GM21717 (cell line): Measurements from ENCODE around the gene MOBP.
"Not testable (repeated sequence)": the region's sequence is repeated elsewhere in the genome, so short reads cannot be mapped to it uniquely, and the experiment has no call there.

Source experiments
- ATAC-seq: cut with Tn5 transposase; IDR thresholded peaks from one replicate; pipeline ENCODE4 v1.9.1; 2021; ENCODE audit warnings: mild to moderate bottlenecking, moderate library complexity; ENCODE audit not compliant: unreplicated experiment

Gene MOBP, protein sequence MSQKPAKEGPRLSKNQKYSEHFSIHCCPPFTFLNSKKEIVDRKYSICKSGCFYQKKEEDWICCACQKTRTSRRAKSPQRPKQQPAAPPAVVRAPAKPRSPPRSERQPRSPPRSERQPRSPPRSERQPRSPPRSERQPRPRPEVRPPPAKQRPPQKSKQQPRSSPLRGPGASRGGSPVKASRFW

DNA sequence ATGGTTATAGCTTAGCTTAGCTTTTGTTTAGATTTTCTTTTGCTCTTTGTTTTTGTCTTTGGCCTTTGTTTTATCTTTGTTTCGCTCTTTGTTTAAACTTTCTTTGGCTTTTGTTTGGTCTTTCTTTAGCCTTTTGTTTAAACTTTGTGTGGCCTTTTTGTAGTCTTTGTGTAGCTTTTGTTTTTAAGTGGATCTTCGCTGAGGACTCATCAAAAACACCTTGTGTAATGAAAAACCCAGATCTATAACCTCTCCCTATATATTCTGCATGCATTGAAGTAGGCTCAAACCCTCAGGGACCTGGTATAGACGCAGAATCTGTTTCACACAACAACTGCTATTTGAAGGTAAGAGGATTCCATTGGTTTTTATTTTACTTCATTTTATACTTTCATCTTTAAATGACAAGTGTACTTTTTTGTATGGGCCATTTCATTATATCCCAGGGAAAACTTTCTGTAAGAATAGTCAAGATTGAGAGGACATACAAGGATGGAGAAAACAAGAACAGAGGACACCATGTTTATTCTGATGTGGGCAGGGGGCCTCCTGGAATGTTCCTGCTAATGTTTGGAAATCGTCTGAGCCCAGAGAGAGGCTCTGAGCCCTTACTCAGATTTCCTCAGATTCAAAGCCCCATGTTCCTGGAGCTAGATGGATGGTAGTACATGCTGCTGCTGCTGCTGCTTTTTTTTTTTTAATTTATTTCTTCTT is at the start of gene MOBP:
Gene MOBP (plus strand): TSS at position 287 of the 714 bp plus-strand sequence. CDS start 34,390 bp downstream, outside the sequence.
- ATAC-seq = no peak

DNA sequence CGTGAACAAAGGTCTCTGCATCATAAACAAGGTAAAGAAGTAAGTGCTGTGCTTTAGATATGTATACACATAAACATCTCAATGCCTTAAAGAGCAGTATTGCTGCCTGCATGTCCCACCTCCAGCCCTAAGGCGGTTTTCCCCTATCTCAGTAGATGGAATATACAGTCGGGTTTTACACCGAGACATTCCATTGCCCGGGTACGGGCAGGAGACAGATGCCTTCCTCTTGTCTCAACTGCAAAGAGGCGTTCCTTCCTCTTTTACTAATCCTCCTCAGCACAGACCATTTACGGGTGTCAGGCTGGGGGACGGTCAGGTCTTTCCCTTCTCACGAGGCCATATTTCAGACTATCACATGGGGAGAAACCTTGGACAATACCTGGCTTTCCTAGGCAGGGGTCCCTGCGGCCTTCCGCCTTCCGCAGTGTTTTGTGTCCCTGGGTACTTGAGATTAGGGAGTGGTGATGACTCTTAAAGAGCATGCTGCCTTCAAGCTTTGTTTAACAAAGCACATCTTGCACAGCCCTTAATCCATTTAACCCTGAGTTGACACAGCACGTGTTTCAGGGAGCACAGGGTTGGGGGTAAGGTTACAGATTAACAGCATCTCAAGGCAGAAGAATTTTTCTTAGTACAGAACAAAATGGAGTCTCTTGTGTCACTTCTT is 48.8 kb upstream of the MOBP start:
- ATAC-seq = not testable (repeated sequence)

DNA sequence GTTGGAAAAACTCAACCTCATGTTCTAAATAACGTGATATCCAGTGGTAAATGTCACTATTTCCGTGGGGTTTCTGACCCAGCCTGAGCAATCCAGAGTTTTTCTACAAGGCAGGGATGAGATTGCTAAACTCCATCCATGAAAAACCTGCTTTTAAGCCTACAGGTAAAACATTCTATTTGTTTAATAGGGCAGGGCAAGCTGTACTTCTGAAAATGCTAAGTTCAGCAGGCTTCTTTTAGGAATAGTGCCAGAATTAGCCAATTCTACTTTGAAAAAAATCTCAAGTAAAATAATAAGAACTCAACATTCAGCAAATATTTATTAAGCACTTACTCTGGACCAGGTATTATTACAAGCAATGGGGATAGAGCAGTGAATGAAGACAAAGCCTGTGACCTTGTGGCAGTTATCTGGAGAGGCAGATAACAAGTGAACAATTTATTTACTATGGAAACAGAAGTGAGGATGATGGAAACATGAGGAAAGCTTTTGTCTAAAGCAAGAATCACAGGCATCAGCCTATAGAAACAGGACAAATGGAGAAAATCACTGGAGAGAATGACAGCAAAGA is 47.7 kb upstream of the MOBP start:
- no peak for ATAC-seq

DNA sequence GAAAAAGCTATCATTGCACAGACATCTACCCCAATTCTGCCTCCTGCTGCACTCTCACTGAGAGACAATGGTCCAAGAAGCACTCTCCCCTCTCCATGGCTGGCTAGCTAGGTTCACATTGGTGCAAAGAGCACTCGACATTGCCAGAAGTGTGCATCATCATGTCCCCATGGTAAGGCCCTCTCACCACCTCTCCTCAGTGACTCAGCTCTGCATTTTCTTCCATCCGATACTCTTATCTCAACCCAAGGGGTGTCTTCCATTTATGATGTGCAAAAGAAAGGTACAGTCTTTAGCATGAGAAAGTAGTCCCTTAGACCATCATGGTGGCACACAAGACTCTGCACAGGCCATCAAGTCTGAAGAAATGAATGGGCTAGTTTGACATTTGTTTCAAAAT is 46.9 kb upstream of the MOBP start:
- no peak for ATAC-seq

DNA sequence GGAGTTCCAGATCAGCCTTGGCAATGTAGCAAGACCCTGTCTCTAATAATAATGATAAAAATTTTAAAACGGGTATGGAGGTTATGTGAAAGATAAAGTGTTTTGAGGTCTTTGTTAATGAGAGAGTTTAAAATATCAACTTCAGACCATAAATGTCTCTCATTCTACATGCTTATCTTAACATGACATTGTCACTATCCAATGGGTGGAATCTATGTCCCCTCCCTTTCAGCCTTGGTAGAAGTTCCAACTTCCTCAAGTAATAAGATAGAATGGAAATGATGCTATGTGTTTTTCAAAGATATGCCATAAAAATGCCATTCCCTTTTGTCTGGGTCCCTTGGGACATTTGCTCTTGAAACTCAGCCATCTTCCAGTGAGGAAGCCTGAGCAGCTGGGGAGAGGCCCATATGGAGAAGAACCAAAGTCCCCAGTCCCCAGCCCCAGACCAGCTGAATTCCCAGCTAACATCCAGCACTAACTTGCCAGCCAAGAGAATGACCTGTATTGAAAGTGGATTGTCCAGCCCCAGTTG is 44.0 kb upstream of the MOBP start:
- no peak for ATAC-seq

DNA sequence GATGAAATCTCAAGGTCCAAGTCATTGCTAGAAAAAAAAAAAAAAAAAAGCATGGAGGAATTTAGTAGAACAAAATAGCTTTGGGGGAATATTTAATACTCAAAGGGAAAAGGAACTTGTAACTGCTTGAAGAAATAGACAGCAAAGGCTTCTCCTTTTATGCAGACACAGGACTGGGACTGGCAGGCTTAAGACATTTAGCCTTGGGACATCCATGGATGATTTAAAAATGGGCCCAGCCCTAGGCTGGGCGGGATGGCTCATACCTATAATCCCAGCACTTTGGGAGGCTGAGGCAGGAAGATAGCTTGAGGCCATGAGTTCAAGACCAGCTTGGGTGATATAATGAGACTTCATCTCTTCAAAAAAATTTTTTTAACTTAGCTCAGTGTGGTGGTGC is 41.2 kb upstream of the MOBP start:
- ATAC-seq = no peak

DNA sequence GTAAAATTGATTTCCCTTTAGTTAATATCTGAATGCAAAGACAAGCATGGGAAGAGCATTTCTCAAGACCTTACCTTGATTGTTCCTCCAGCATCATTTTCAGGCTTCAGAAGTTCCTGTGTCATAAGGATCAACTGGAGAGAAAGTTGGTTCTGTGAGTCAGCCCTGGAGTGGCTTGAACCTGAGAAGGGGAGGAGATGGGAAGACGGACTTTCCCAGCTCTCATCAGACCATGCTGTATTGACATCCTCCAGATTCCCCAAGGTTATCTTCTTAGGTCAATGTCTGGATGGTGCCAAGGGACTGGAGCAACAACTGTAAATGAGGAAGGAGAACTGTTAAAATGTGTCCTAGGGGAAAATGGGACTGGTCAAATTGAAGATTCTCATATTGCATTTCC is 40.0 kb upstream of the MOBP start:
- no peak for ATAC-seq

DNA sequence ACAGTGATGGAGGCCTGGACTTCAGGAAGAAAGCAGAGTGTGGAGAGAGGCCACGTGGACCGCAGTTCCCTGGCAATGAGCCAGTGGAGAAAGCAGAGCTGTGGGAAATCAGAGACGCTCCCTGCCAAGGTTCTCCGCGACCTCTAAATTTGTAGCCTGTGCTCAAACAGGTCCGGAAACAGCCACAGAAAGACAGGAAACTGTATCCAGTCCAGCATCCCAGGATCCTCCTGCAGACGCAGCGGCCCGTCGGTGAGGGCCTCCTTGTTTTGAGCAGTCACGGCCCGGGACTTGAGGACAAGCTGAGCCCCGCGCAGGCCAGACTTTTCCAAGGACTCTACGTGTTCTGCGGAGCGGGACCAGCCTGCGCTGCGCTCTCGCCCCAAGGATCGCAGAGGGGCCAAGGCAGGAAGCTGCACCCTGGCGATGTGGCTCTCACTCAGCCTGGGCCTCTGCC is 38.7 kb upstream of the MOBP start:
- no peak for ATAC-seq

DNA sequence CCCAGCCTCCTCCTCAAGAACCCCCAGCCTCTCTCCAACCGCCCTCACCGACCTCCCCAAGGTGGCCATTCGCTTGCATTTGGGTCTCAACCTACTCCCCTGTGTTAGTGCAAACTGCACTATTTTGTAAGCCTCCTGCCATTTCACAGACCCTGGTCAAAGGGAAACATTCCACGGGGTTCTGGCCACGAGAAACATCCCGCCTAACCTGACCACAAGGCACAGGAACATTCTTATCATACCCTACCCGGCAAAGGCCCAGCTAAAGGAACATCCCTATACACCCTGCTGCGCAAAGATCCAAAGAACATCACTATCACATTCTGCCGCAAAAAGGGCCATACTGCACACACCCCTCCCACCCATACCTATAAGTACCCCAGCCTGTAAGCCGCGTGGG is 38.0 kb upstream of the MOBP start:
- no peak for ATAC-seq

DNA sequence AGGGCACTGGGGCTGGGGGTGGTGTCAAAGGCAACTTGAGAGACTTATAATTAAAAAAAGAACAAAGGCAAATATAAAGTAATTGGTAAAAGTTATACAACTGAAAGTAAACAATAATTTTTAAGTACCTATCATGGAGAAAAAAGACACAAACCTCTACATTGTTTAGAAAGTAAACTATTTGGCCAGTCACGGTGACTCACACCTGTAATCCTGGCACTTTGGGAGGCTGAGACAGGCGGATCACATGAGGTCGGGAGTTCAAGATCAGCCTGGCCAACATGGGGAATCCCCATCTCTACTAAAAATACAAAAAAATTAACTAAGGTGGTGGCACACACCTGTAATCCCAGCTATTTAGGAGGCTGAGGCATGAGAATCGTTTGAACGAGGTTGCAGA is 35.1 kb upstream of the MOBP start:
- ATAC-seq = no peak

DNA sequence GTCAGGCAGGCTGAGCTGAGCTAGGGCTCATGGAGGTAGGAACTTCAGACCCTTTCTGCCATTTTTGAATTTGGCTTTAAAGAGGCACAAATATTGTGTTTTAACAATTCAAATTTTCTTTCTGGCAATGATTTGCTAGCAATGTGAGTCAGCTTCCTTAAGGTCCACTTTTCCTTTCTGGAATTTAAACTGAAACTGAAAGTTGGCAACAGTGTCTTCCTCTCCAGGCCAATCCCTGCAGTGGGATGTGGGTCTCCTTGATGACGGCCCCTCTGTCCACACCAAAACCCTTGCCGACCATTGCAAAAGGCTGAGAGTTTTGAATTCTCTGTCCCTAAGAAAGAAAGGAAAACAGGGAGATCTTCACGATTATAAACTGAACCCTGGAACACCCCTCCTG is 33.8 kb upstream of the MOBP start:
- no peak for ATAC-seq

DNA sequence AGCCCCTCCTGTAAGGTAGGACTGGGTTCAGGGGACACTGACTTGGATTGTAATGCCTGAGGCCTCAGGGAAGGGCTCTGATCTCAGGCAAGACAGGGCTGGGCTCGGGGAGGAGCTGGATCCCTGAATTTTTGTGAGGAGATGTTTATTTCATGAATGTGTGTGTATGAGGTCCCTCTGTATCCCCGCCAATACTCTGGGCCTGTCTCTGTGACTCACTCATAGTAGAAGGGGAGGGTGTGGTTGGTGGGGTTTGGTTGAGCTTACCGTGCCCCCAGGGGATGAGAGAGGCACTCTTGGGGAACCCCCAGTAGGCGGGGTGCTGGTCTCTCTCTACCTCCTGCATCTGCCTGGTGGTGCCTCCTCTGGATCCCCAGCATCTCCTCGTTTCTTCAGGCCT is 32.9 kb upstream of the MOBP start:
- no peak for ATAC-seq

DNA sequence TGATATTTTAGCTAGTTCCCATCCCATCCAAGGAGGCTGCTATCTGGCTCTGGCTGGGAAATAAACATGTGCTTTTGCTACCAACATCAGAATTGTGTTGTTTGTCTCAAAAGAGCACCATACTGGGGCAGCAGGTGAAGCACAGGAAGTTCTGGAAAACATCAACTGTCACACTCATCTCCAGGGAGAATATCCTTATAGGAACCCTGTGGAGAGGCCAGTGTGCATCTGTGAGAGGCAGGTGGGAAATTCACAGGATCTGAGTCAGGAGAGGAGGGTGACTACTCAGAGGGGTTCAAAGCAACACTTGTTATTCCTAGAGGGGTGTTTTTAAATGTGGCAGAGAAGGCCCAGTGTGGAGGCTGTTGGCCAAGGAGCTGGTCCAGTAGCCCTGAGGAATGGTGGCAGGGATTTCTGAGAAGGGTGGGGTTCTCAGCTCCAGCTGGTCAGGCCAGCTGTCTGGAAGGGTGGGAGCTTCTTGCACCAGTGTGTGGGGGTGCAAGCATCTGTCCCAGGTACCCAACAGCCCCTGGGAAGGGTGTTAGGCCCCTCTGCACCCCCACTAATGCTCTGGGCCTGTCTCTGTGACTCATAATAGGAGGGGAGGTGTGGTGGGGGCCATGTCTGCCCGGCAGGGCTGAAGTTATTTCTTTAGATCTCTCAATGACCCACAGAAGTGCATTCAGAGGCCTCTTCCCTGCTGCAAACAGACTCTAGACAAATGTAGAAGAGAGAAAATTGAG is 32.3 kb upstream of the MOBP start:
- ATAC-seq = no peak

DNA sequence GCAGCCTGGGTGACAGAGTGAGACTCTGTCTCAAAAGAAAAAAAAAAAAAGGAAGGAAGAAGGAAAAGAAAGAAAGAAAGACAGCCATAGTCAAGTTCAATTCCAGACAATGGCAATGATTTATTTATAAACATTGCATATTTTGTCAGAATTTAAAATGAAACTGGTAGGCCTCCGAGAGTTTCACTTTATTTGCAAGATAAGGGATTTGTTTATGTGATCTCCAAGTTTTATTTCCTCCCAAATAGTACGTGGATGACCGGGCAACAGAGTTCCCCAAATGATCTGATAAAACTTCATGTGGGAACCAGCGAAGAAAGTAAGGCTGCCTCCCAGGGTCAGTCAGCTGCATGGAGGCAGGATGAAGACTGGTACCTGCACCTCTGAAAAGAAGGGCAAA is 28.6 kb upstream of the MOBP start:
- no peak for ATAC-seq

DNA sequence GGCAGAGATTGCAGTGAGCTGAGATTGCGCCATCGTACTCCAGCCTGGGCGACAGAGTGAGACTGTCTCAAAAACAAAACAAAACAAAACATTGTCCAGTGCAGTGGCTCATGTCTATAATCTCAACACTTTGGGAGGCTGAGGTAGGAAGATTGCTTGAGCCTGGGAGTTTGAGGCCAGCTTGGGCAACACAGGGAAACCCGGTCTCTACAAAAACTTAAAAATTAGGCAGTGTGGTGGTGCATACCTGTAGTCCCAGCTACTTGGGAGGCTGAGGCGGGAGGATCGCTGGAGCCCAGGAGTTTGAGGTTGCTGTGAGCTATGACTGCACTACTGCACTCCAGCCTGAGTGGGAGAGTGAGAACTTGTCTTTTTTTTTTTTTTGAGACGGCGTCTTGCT is 27.2 kb upstream of the MOBP start:
- ATAC-seq = no peak

DNA sequence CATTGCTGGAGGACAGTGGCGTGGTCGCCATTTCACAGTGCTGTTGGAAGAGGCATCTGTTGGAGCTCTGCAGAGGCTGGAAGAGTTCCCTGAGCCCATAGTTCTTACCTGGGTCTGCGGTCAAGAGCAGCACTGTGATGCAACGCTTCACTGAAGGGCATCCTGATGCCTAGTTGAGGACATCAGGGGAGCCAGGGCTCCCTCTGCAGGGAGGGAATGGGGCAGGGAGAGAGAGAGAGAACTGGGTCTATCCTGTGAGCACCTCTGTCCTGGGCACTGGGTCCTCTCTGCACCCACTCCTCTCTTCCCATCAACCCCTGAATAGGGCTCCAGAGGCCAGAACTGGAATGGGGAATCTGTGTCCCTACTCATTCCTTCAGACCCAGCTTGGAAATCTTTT is 23.9 kb upstream of the MOBP start:
- ATAC-seq = no peak

DNA sequence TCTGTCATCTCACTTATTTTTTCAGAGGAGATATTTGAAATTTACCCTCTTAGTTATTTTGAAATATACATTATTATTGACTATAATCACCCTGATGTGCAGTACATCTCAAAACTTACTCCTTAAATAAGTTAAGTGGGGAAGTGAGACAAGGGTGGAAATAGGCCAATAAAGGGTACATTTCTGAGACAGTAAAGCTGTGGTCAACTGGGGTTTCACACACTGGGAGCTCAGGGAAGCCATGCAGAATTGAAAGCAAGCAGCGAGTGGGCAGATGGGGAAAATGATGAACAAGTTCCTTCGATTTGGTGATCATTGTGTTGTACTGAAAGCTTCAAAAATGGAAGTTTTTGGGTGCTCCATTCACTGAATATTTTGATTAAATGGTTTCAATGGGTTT is 21.6 kb upstream of the MOBP start:
- ATAC-seq = no peak

DNA sequence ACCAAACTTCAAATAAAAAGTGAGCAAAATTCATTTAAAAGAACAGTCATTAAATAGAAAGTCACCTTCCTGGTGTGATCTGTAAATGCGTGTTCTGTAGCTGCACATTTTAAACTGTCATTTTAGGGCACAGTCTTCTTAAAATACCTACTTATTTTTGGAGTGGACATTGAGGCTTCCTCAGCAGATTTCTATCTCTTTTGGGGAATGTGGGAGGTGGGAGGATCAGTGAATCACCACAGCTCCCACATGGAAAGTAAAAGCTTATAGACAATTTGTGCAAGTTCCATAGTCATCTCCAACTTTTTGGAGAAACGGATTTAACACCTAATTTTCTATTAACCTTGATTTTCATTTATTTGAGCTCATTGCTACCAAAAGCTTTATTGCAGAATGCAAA is 21.0 kb upstream of the MOBP start:
- no peak for ATAC-seq

DNA sequence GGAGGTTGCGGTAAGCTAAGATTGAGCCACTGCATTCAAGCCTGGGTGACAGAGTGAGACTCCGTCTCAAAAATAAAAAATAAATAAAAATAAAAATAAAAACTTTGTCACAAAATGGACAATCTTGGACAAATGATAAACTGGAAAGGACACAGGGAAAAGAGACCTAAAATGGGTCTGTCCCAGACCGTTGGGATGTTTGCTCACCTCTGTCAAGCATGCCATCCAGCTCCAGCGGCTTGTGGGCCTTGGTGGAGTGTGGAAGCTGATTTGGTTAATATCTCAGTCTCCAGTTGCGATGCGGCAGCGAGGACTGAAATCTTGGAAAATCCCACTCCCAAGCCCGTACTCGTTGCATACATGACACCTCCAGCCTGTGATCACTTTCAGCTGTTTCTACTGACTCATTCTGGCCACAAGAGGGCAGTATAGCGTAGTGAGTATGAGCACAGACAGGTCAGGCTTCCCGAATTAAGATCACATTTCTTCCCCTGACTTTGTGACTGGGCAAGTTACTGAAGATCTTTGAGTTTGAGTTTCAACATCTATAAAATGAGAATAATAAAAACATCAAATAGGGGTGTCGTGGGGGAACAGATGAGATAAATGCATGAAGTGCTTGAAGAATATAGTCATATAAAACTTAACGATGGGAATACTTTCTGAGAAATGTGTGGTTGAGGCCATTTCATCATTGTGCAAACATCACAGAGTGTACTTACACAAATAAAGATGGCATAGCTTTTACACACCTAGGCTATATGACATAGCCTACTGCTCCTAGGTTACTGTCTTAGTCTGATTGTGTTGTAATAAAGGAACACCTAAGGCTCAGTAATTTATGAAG is 19.6 kb upstream of the MOBP start:
- ATAC-seq = peak; percentile 87
